Progenitor cell of endocrine pancreas (in vitro differentiated cells): ENCODE results near the gene ITGBL1. TPM values are rescaled to one million over a fixed set of nuclear protein-coding genes. Genes with fewer than 3 reads are reported as not detected.

Experiments
- DNase-seq: peaks from one replicate; pipeline ENCODE4 v3.0.0; 2021; ENCODE audit warnings: low spot score; ENCODE audit not compliant: unreplicated experiment
- H3K27ac Mint-ChIP-seq: 2 replicates; pipeline ENCODE4 v1.8.0; 2021; ENCODE audit warnings: mild to moderate bottlenecking, moderate library complexity, mixed read lengths
- H3K27me3 Mint-ChIP-seq: 2 replicates; pipeline ENCODE4 v1.8.0; 2021; ENCODE audit warnings: mixed read lengths
- H3K36me3 Mint-ChIP-seq: 2 replicates; pipeline ENCODE4 v1.8.0; 2022; ENCODE audit warnings: mixed read lengths; ENCODE audit not compliant: insufficient read depth
- H3K4me1 Mint-ChIP-seq: 2 replicates; pipeline ENCODE4 v1.8.0; 2021; ENCODE audit warnings: low read depth, mixed read lengths
- H3K4me3 Mint-ChIP-seq: 2 replicates; pipeline ENCODE4 v1.8.0; 2021; ENCODE audit warnings: low read depth, mild to moderate bottlenecking, moderate library complexity, mixed read lengths
- H3K9me3 Mint-ChIP-seq: 2 replicates; pipeline ENCODE4 v1.8.0; 2021; ENCODE audit warnings: low read depth, mixed read lengths
- total RNA-seq: library from RNA; stranded (reverse); gene quantifications from 2 replicates; pipeline ENCODE4 v1.2.1, GENCODE V29; 2021
- TF ChIP-seq, protein P1 (sequence below): fragments of 200-600 bp; sonication (generic); IDR thresholded peaks from one replicate; pipeline ENCODE4 v1.5.0; 2021; ENCODE audit warnings: antibody characterized with exemption, mild to moderate bottlenecking; ENCODE audit not compliant: unreplicated experiment

Gene ITGBL1
- total RNA-seq, 1 donor from 2014 or later = not detected

DNA sequence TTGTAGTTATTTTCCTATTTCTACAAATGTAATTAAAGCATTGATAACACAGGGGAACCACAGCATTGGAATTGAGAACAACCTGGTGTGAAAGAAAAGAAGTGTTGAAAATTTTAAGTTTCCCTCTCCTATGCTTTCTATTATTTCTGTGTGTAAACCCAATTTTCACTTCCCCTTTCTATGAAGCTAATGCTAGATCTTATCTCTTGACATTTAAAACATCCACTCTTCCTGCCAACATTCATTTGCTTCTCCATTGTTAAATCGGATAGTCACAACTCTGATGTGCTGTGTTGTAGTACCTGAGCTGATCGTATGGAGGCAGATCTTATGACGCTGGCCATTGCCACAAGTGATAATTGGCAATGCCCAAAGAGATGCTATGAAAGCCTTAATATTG lies 203.0 kb downstream of the ITGBL1 start:
- TF ChIP-seq, protein P1, sequence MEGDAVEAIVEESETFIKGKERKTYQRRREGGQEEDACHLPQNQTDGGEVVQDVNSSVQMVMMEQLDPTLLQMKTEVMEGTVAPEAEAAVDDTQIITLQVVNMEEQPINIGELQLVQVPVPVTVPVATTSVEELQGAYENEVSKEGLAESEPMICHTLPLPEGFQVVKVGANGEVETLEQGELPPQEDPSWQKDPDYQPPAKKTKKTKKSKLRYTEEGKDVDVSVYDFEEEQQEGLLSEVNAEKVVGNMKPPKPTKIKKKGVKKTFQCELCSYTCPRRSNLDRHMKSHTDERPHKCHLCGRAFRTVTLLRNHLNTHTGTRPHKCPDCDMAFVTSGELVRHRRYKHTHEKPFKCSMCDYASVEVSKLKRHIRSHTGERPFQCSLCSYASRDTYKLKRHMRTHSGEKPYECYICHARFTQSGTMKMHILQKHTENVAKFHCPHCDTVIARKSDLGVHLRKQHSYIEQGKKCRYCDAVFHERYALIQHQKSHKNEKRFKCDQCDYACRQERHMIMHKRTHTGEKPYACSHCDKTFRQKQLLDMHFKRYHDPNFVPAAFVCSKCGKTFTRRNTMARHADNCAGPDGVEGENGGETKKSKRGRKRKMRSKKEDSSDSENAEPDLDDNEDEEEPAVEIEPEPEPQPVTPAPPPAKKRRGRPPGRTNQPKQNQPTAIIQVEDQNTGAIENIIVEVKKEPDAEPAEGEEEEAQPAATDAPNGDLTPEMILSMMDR = no peak
- no peak for DNase-seq
- Mint-ChIP-seq H3K27me3 (no peaks in the 10 kb centered on the region), H3K27ac (no peak overlapping the region), H3K9me3 (peaks cover 3% of the 10 kb centered on the region), H3K4me1 (no peaks in the 10 kb centered on the region), H3K4me3 (no peak overlapping the region), H3K36me3 (no peaks in the 10 kb centered on the region)

DNA sequence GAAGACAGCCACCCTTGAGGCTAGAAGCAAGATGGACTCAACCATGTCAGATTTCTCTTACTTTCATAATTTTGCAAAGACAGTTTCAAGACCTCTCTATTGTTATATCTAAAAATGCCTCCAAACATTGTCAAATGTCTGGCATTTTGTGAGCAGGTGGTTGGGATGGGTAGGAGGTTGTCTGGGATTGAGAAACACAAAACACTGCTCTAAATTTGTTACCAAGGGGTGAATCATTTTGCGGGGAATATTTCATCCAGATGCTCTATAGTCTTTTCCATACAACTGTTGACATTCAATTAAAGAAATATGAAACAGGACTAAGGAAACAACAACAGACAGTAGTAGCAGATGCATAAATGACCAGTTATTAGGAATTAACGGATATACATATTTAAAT lies 208.2 kb downstream of the ITGBL1 start:
- Mint-ChIP-seq H3K27ac (no peak overlapping the region), H3K9me3 (no peaks in the 10 kb centered on the region), H3K36me3 (no peaks in the 10 kb centered on the region), H3K27me3 (no peaks in the 10 kb centered on the region), H3K4me3 (no peak overlapping the region), H3K4me1 (no peaks in the 10 kb centered on the region)
- no peak for DNase-seq
- TF ChIP-seq, protein P1 = no peak

GRCh38 chr13:101661839-101662238 lies 209.4 kb downstream of the ITGBL1 start:
- Mint-ChIP-seq H3K27me3 (no peaks in the 10 kb centered on the region), H3K9me3 (no peaks in the 10 kb centered on the region), H3K4me3 (no peak overlapping the region), H3K27ac (no peak overlapping the region), H3K4me1 (no peaks in the 10 kb centered on the region), H3K36me3 (no peaks in the 10 kb centered on the region)
- TF ChIP-seq, protein P1 = no peak
- DNase-seq = no peak

- no peak for DNase-seq
- Mint-ChIP-seq H3K4me3 (no peak overlapping the region), H3K4me1 (no peaks in the 10 kb centered on the region), H3K9me3 (no peaks in the 10 kb centered on the region), H3K36me3 (no peaks in the 10 kb centered on the region), H3K27me3 (no peaks in the 10 kb centered on the region), H3K27ac (no peak overlapping the region)
- TF ChIP-seq, protein P1 = no peak
Observed at GRCh38 chr13:101673360-101674105, 221.1 kb downstream of the ITGBL1 start.

- no peaks in the 10 kb centered on the region for H3K36me3 Mint-ChIP-seq
- TF ChIP-seq, protein P1 = no peak
- H3K4me3 Mint-ChIP-seq = no peak overlapping the region
- no peaks in the 10 kb centered on the region for H3K4me1 Mint-ChIP-seq
- H3K27ac Mint-ChIP-seq = no peak overlapping the region
- peaks cover 2% of the 10 kb centered on the region for H3K27me3 Mint-ChIP-seq
- DNase-seq = no peak
- no peaks in the 10 kb centered on the region for H3K9me3 Mint-ChIP-seq
Observed at GRCh38 chr13:101681834-101682233, 229.4 kb downstream of the ITGBL1 start.
